ENCODE measurements around the gene SUGP1. TPM values are rescaled to one million over a fixed set of nuclear protein-coding genes. Genes with fewer than 3 reads are reported as not detected.

The SUGP1 gene
- total and polyA plus RNA-seq, 2 of the 4 experiments (the other 2 are of a cell fraction), result 33.2 to 35.8 TPM

GRCh38 chr19:19334063-19334988, 14.0 kb upstream of the SUGP1 start:
- Histone ChIP-seq H3K9me1 (ENCODE audit: insufficient read depth, low read length) (no peaks in the 10 kb centered on the region), H3K23ac (ENCODE audit: low read depth, low read length) (no peak overlapping the region), H3K4ac (ENCODE audit: low read depth, low read length) (no peak overlapping the region), H3K14ac (replicated peaks; ENCODE audit: low read depth, low read length) (no peak overlapping the region), H2BK5ac (ENCODE audit: low read depth, low read length, poor library complexity, severe bottlenecking) (no peak overlapping the region), H3K27ac (ENCODE audit: insufficient read depth, low read length) (no peak overlapping the region), H3K56ac (ENCODE audit: extremely low read depth, insufficient read depth, low read length) (no peak overlapping the region), H3K4me3 (ENCODE audit: insufficient read depth, low read depth, low read length) (no peak overlapping the region), H2BK120ac (ENCODE audit: low read depth, low read length) (no peak overlapping the region), H3K9me3 (ENCODE audit: control insufficient read depth, insufficient read depth, low read length) (no peaks in the 10 kb centered on the region), H2AK9ac (replicated peaks; ENCODE audit: low read depth, low read length, poor library complexity) (no peak overlapping the region), H3K18ac (ENCODE audit: low read depth, low read length) (no peak overlapping the region), H2BK20ac (ENCODE audit: low read depth, low read length) (no peak overlapping the region), H3K9ac (ENCODE audit: low read depth, low read length) (no peak overlapping the region), H2AFZ (replicated peaks; ENCODE audit: low read length, poor library complexity) (no peak overlapping the region), H2BK15ac (ENCODE audit: low read depth, low read length) (no peak overlapping the region), H4K20me1 (ENCODE audit: insufficient read depth, low read length) (peaks cover 44% of the 10 kb centered on the region), H4K91ac (ENCODE audit: insufficient read depth, low read depth, low read length) (no peak overlapping the region), H3K27me3 (ENCODE audit: control insufficient read depth, insufficient read depth, low read length) (no peaks in the 10 kb centered on the region), H3K36me3 (ENCODE audit: control insufficient read depth, insufficient read depth, low read length) (peaks cover 64% of the 10 kb centered on the region), H4K8ac (ENCODE audit: low read depth in 2 of 2, low read length in 2 of 2) (no peak overlapping the region), H3K4me1 (ENCODE audit: control insufficient read depth, insufficient read depth, low read length) (no peaks in the 10 kb centered on the region), H2AK5ac (ENCODE audit: low read depth, low read length) (no peak overlapping the region), H4K5ac (ENCODE audit: low read depth, low read length) (no peak overlapping the region), H3K4me2 (ENCODE audit: low read depth, low read length) (no peak overlapping the region), H3K79me1 (ENCODE audit: low read depth in 1 of 2, low read length in 2 of 2) (peaks cover 28 to 52% of the 10 kb centered on the region in 2 experiments)
- ChIA-PET CTCF (interaction anchor here (1.3 kb wide), 1 partner anchor 8 kb away, joined by 5 read pairs; no protein-coding TSS in a partner anchor), POLR2A (ENCODE audit: unreplicated experiment) (no interaction called here)
- intact Hi-C loops (cut with micrococcal nuclease) (no loop called here), in situ Hi-C loops (cut with MboI; ENCODE audit: low sequenced_read_pairs) (no loop called here), dilution Hi-C loops (cut with HindIII; ENCODE audit: low sequenced_read_pairs, unreplicated experiment) (no loop called here)
- no TSS peak for BruUV-seq (replicated peaks)
- no peak for DNase-seq
- 93% methylated on average over 10 of the region's 22 CpGs; no CpG with 5 or more reads in 1 of the 2 experiments for WGBS, 2 experiments (ENCODE audit: extremely low coverage in 2 of 2, insufficient read length in 1 of 2)
- ATAC-seq (ENCODE audit: low read depth), result no peak
- TF ChIP-seq MXI1 (IDR thresholded peaks at IDR 0.05; ENCODE audit: borderline replicate concordance, low read depth, low read length), result no peak
- no peak for TF ChIP-seq SMC3 (IDR thresholded peaks at IDR 0.05; ENCODE audit: low read depth, low read length)
- no peak for TF ChIP-seq MAFK (IDR thresholded peaks at IDR 0.05; ENCODE audit: low read depth, low read length)
- TF ChIP-seq USF2 (IDR thresholded peaks at IDR 0.05; ENCODE audit: low read depth, low read length), result no peak
- TF ChIP-seq RAD21 (IDR thresholded peaks at IDR 0.05; ENCODE audit: low read length), result no peak
- TF ChIP-seq ELK1 (IDR thresholded peaks at IDR 0.05; ENCODE audit: borderline replicate concordance, low read depth, low read length), result no peak
- no peak for TF ChIP-seq RFX5 (IDR thresholded peaks at IDR 0.05; ENCODE audit: low read depth, low read length)
- TF ChIP-seq MAZ (IDR thresholded peaks at IDR 0.05; ENCODE audit: borderline replicate concordance, low read depth, low read length), result no peak
- TF ChIP-seq CHD1 (IDR thresholded peaks at IDR 0.05; ENCODE audit: low read depth, low read length), result no peak
- no peak for TF ChIP-seq BHLHE40 (IDR thresholded peaks at IDR 0.05; ENCODE audit: low read depth, low read length)
- TF ChIP-seq FOS (IDR thresholded peaks at IDR 0.05; ENCODE audit: low read depth, low read length), result no peak
- no peak for TF ChIP-seq RCOR1 (IDR thresholded peaks at IDR 0.05; ENCODE audit: insufficient replicate concordance, low read length)
- no peak for TF ChIP-seq NFE2L2 (IDR thresholded peaks at IDR 0.05; ENCODE audit: low read depth, low read length)
- no peak for TF ChIP-seq POLR2A (IDR thresholded peaks at IDR 0.05; ENCODE audit: low read depth, low read length)
- no peak for TF ChIP-seq CEBPB (IDR thresholded peaks at IDR 0.05; ENCODE audit: low read depth, low read length)

All from IMR-90 (cell line).